ENCODE measurements around the gene LSM8.
A peak's percentile ranks its signal among the peaks of the same experiment; 100 is the strongest.
"Not testable (repeated sequence)": the region's sequence is repeated elsewhere in the genome, so short reads cannot be mapped to it uniquely, and the experiment has no call there.

Gene LSM8

GRCh38 chr7:118183786-118184564, at the start of gene LSM8:
Gene LSM8 (plus strand): TSS chr7:118184164. CDS start chr7:118184224, 60 bp downstream.
- H3K27me3 ChIP-seq (ENCODE audit: control insufficient read depth, insufficient read depth, low read length) = no peaks in the 10 kb centered on the region

GRCh38 chr7:118134420-118134819, 49.5 kb upstream of the LSM8 start:
- H3K4me2 ChIP-seq (ENCODE audit: low read length); H3K36me3 ChIP-seq (ENCODE audit: control insufficient read depth, insufficient read depth, low read length); H3K79me2 ChIP-seq; H3K9me3 ChIP-seq (ENCODE audit: control insufficient read depth, low read length); H3K27ac ChIP-seq; H3K4me3 ChIP-seq (ENCODE audit: low read depth, low read length); H2AFZ ChIP-seq; H3K9ac ChIP-seq; H3K4me1 ChIP-seq; H3K27me3 ChIP-seq (ENCODE audit: control insufficient read depth, insufficient read depth, low read length): not testable (repeated sequence)

More at GRCh38 chr7:118183786-118184564, at the start of gene LSM8:
- Histone ChIP-seq H3K79me2 (no peaks in the 10 kb centered on the region), H3K9ac (peak within 1 kb of the TSS; percentile 46), H3K4me3 (ENCODE audit: low read depth, low read length) (peak within 1 kb of the TSS; percentile 87), H3K4me1 (no peaks in the 10 kb centered on the region), H3K4me2 (ENCODE audit: low read length) (peak within 1 kb of the TSS; percentile 67), H2AFZ (peak within 1 kb of the TSS; percentile 87), H3K36me3 (ENCODE audit: control insufficient read depth, insufficient read depth, low read length) (no peaks in the 10 kb centered on the region), H3K9me3 (ENCODE audit: control insufficient read depth, low read length) (no peaks in the 10 kb centered on the region), H3K27ac (peak within 1 kb of the TSS; percentile 81)
- no peak for TF ChIP-seq CTCF (IDR thresholded peaks at IDR 0.05)

- no peak for TF ChIP-seq CTCF (IDR thresholded peaks at IDR 0.05)
- no peak overlapping the region for H3K27ac ChIP-seq
Measured at GRCh38 chr7:118140468-118140867, 43.5 kb upstream of the LSM8 start.

GRCh38 chr7:118142012-118142411, 42.0 kb upstream of the LSM8 start:
- Histone ChIP-seq H3K36me3 (ENCODE audit: control insufficient read depth, insufficient read depth, low read length) (no peaks in the 10 kb centered on the region), H3K27ac (no peak overlapping the region), H3K4me1 (no peaks in the 10 kb centered on the region), H3K79me2 (no peaks in the 10 kb centered on the region), H3K4me2 (ENCODE audit: low read length) (no peak overlapping the region), H3K9ac (no peak overlapping the region), H3K4me3 (ENCODE audit: low read depth, low read length) (no peak overlapping the region), H3K27me3 (ENCODE audit: control insufficient read depth, insufficient read depth, low read length) (no peaks in the 10 kb centered on the region), H3K9me3 (ENCODE audit: control insufficient read depth, low read length) (no peaks in the 10 kb centered on the region), H2AFZ (no peak overlapping the region)
- no peak for TF ChIP-seq CTCF (IDR thresholded peaks at IDR 0.05)

More at GRCh38 chr7:118140468-118140867, 43.5 kb upstream of the LSM8 start:
- H3K4me1 ChIP-seq = no peaks in the 10 kb centered on the region
- no peaks in the 10 kb centered on the region for H3K79me2 ChIP-seq
- no peak overlapping the region for H2AFZ ChIP-seq
- H3K4me2 ChIP-seq (ENCODE audit: low read length) = no peak overlapping the region
- no peaks in the 10 kb centered on the region for H3K36me3 ChIP-seq (ENCODE audit: control insufficient read depth, insufficient read depth, low read length)
- H3K9ac ChIP-seq = no peak overlapping the region
- no peaks in the 10 kb centered on the region for H3K27me3 ChIP-seq (ENCODE audit: control insufficient read depth, insufficient read depth, low read length)
- no peaks in the 10 kb centered on the region for H3K9me3 ChIP-seq (ENCODE audit: control insufficient read depth, low read length)
- no peak overlapping the region for H3K4me3 ChIP-seq (ENCODE audit: low read depth, low read length)

- no peaks in the 10 kb centered on the region for H3K4me1 ChIP-seq
- H3K79me2 ChIP-seq = no peaks in the 10 kb centered on the region
- no peaks in the 10 kb centered on the region for H3K27me3 ChIP-seq (ENCODE audit: control insufficient read depth, insufficient read depth, low read length)
- no peaks in the 10 kb centered on the region for H3K36me3 ChIP-seq (ENCODE audit: control insufficient read depth, insufficient read depth, low read length)
- no peaks in the 10 kb centered on the region for H3K9me3 ChIP-seq (ENCODE audit: control insufficient read depth, low read length)
- H3K4me2 ChIP-seq (ENCODE audit: low read length) = no peak overlapping the region
- no peak overlapping the region for H3K4me3 ChIP-seq (ENCODE audit: low read depth, low read length)
- H2AFZ ChIP-seq = no peak overlapping the region
- TF ChIP-seq CTCF (IDR thresholded peaks at IDR 0.05) = no peak
- H3K27ac ChIP-seq = no peak overlapping the region
- H3K9ac ChIP-seq = no peak overlapping the region
Measured at GRCh38 chr7:118148930-118149329, 35.0 kb upstream of the LSM8 start.
